ENCODE measurements around the gene ZFP36L2. TPM values are rescaled to one million over a fixed set of nuclear protein-coding genes. Genes with fewer than 3 reads are reported as not detected.

ZFP36L2 gene
- total RNA-seq, 4 donors from 2014 or later, result 50.9 to 83.2 (median 73.4) TPM

- Histone ChIP-seq H3K27ac (peak overlapping the region; percentile 96 to 99 (median 98)), H3K4me1 (peaks cover 5 to 73% (median 38%) of the 10 kb centered on the region in 3 donors), H3K36me3 (peaks cover 0 to 18% of the 10 kb centered on the region in 2 donors), H3K27me3 (no peaks in the 10 kb centered on the region), H3K4me3 (peak overlapping the region; percentile 29 to 90), H3K9me3 (no peaks in the 10 kb centered on the region)
- ATAC-seq, result peak; percentile 72
- WGBS, 2 donors (ENCODE audit: low coverage in 1 of 2), result 0 to 20% methylated on average over 1 to 11 of the region's 35 CpGs
- no peak for TF ChIP-seq EP300 (IDR thresholded peaks at IDR 0.05)
- peak in 2 of 4 experiments; percentile 10 to 15 for TF ChIP-seq CTCF (IDR thresholded peaks at IDR 0.05)
- TF ChIP-seq POLR2AphosphoS5 (IDR thresholded peaks at IDR 0.05), result peak; percentile 57
- peak; percentile 63 to 73 for TF ChIP-seq POLR2A (IDR thresholded peaks at IDR 0.05)
Observed at GRCh38 chr2:43219383-43220228, 6.8 kb downstream of the ZFP36L2 start.

- H3K27me3 ChIP-seq, result no peaks in the 10 kb centered on the region
- peak overlapping the region; percentile 96 to 99 (median 98) for H3K27ac ChIP-seq
- TF ChIP-seq CTCF (IDR thresholded peaks at IDR 0.05) (no peak), POLR2A (IDR thresholded peaks at IDR 0.05) (no peak), EP300 (IDR thresholded peaks at IDR 0.05) (no peak), POLR2AphosphoS5 (IDR thresholded peaks at IDR 0.05) (no peak)
- H3K36me3 ChIP-seq, result peaks cover 0 to 10% of the 10 kb centered on the region in 2 donors
- WGBS, 2 donors (ENCODE audit: low coverage in 1 of 2), result 6 to 8% methylated on average over 2 to 3 of the region's 8 CpGs
- no peaks in the 10 kb centered on the region for H3K9me3 ChIP-seq
- peak overlapping the region; percentile 29 to 90 for H3K4me3 ChIP-seq
- peaks cover 5 to 73% (median 38%) of the 10 kb centered on the region in 3 donors for H3K4me1 ChIP-seq
- no peak for ATAC-seq
Observed at GRCh38 chr2:43218702-43219382, 7.6 kb downstream of the ZFP36L2 start.

- ATAC-seq, result no peak
- TF ChIP-seq POLR2AphosphoS5 (IDR thresholded peaks at IDR 0.05), result no peak
- TF ChIP-seq CTCF (IDR thresholded peaks at IDR 0.05), result peak in 3 of 4 experiments; percentile 10 to 28 (median 26)
- WGBS, 2 donors (ENCODE audit: low coverage in 1 of 2), result 0 to 2% methylated on average over 7 to 8 of the region's 13 CpGs
- Histone ChIP-seq H3K4me3 (peak overlapping the region in 1 of 2 donors; percentile 90), H3K27ac (peak overlapping the region; percentile 96 to 99 (median 98)), H3K4me1 (peaks cover 5 to 70% (median 38%) of the 10 kb centered on the region in 3 donors), H3K9me3 (no peaks in the 10 kb centered on the region), H3K36me3 (peaks cover 0 to 4% of the 10 kb centered on the region in 2 donors), H3K27me3 (no peaks in the 10 kb centered on the region)
Observed at GRCh38 chr2:43218155-43218701, 8.2 kb downstream of the ZFP36L2 start.

- H3K4me1 ChIP-seq, result peaks cover 5 to 62% (median 38%) of the 10 kb centered on the region in 3 donors
- H3K9me3 ChIP-seq, result no peaks in the 10 kb centered on the region
- H3K36me3 ChIP-seq, result no peaks in the 10 kb centered on the region
- H3K27me3 ChIP-seq, result no peaks in the 10 kb centered on the region
- ATAC-seq, result no peak
- H3K4me3 ChIP-seq, result peak overlapping the region in 1 of 2 donors; percentile 90
- WGBS, 2 donors (ENCODE audit: low coverage in 1 of 2), result 81 to 83% methylated on average over 1 to 2 of the region's 11 CpGs
- H3K27ac ChIP-seq, result peak overlapping the region; percentile 96 to 99 (median 98)
- TF ChIP-seq POLR2A (IDR thresholded peaks at IDR 0.05) (no peak), CTCF (IDR thresholded peaks at IDR 0.05) (no peak), POLR2AphosphoS5 (IDR thresholded peaks at IDR 0.05) (no peak), EP300 (IDR thresholded peaks at IDR 0.05) (no peak)
Observed at GRCh38 chr2:43217228-43218154, 8.9 kb downstream of the ZFP36L2 start.

Measured in gastroesophageal sphincter (tissue), 4 donors.